Measurements from ENCODE around the gene HDGFL1. TPM values are rescaled to one million over a fixed set of nuclear protein-coding genes. Genes with fewer than 3 reads are reported as not detected.

The HDGFL1 gene
- not detected in 5 replicates for total RNA-seq (2022; extraction: Qiagen RNA extraction)

GRCh38 chr6:22569281-22570184 is at the start of gene HDGFL1:
Gene HDGFL1, plus strand, starts transcription at chr6:22569566. Its CDS starts 10 bp downstream, at chr6:22569576.

